Suppressor macrophage treated with lipopolysaccharide for 1 hour (primary cell): ENCODE data around the gene CRNN.

Source experiments
- DNase-seq, 3 donors: peaks; one replicate each; pipeline ENCODE4 v3.0.0-alpha.2; 2020 to 2022

Gene CRNN

DNA sequence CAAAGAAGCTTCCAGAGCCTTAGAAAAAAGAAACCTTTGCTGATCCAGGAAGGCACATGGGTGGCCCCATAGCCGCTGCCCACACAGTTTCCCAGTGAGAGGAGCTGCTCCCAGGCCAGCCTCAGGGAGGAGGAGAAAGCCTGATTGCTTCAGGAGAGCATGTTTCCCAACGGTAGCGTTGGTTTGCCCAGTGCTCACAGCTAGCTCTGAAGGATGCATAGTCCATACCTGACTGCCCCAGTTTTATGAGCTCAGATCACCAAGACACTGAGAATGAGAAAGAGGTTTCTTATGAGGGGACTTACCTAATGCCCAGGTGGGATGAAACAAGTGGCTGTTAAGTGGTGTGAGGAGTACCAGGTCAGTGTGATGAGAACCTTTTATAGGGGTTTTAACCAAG is at the start of gene CRNN:
Gene CRNN (minus strand): TSS at position 355 of the 400 bp plus-strand sequence. CDS start 2,030 bp downstream, outside the sequence.
- no peak for DNase-seq

DNA sequence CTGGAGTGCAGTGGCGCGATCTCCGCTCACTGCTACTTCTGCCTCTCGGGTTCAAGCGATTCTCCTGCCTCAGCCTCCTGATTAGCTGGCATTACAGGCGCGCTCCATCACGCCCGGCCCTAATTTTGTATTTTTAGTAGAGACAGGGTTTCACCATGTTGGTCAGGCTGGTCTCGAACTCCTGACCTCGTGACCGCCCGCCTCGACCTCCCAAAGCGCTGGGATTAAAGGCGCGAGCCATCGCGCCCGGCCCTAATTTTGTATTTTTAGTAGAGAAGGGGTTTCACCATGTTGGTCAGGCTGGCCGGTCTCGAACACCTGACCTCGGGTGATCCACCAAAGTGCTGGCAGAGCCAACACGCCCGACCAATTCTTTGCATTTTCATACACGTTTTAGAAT is 48.6 kb upstream of the CRNN start:
- DNase-seq = no peak

DNA sequence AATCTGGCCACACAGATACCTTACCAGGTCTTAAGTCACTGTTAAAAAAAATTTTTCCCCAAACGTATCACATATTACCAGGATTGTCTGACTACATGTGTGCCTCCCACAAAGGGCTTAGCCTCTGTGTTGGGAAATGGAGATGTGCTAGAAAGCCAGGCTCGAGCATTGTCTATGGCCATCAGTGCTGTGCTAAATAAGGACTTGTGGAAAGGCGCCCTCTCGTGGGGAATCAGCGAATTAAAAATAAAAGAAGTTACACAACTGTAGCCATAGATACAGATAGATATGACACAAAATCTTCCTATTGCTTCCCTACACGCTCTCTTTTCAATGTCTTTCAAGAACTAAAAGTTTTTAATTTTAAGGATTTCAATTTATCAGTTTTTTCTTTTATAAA is 47.5 kb upstream of the CRNN start:
- DNase-seq = peak; percentile 76 to 84 (median 80)

DNA sequence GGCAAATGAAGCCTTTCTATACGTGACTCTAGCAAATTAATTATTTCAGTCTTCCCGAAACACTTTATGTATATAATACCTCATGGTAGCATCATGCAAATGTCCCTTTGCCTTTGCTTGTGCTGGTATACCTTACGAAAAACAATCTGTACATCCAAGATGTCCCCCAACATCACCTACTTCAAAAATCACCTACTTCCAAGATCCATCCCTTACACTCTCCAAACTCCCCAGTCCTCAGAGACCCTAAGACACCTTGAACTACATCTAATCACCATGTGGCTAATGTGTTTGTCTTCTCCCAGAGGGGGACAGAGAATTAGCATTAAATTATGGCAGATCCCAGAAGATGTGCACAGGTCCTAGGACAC is 46.5 kb upstream of the CRNN start:
- DNase-seq = no peak

DNA sequence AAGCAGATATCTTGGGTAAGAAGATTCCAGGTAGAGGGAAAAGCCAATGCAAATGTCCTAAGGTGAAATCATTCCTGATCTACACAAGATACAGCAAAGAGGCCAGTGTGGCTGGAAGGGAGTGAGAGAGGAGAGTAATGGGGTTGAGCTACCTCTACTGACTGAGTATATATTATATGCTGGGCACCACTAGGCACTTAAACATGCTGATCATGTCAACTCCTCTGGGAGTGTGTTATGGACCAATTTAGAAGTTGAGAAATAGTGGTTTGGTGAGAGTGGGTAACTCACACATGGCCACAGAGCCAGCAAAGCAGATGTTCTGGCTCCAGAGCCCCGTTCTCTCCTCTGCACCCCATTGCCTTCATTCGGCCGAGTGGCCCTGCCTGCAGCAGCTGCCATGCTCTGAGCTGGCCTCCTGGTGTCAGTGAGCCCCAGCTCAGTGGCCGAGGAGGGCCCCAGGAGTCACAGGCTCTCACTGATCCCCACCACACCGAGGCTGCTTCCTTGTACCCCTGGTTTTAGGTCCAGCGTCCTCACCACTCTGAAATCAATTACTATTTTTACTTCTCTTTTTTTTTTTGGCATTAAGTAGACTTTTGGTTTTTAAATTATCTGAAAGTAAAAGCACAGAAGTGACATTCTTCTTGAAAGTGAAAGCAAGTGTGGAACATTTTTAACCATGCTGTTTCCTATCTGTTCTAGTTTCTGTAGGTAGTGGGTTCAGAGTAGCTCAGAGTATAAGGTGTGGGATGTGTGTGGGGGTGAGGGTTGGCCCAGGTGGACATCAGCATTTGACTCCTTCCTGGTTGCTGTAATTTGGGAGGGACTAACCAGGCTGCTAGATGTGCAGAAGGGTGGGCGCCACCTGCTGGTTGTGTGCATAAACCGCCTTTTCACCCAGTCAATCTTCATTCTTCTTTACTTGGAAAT is 45.8 kb upstream of the CRNN start:
- peak; percentile 64 to 82 (median 78) for DNase-seq

DNA sequence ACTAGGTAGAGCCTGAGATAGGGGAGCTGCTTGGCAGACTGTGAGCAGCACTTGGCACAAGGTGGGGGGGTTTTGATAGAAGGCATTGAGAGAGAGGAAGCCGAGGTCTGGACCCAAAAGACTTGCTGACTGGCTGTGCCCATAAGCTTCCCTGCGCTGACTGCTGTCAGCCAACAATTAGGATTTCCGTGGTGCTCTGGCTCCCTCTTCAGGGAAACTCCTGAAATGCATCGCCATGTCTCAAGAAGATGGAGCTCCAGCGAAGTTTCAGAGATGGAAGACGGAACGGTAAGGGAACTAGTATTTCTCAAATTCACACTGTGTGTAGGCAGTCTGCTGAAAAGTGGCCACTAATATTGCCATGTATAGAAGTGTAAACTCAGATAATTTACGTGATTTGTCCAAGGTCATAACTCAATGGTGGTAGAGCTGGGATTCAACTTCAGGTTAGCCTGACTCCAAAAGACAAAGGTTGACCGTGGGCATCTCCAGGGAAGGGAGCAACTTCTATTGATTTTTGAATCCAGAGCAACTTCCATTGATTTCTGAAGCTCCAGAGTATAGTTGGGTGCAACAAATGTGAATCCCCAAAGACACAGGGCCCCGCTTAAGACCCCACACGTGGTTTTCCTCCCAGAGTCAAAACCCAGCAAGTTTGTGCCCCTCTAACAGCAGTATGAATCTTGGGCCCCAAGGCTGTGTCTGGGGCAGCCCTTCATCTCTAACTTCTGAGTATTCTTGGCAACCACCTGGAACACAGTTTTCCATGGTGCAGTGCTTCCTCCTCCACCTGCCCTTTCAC is 44.5 kb upstream of the CRNN start:
- peak; percentile 85 to 90 (median 87) for DNase-seq

DNA sequence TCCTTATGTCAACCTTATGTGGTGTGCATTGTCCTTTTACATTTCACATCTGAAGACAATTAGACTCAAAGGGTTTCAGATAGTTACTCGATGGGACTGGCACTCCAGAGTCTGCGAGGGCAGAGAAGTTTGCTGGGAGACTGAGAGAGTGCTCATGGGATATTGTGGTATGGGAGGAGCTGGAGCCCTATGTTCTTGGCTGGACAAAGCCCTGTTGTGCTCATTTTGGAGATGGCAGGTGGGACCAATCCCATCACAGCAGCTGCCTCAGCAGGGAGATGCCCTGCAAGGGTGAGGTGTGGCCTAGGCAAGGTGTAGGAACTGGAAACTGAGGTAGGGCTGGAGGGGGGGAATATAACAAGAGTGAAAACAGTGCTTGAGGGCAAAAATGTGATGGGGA is 43.5 kb upstream of the CRNN start:
- no peak for DNase-seq

DNA sequence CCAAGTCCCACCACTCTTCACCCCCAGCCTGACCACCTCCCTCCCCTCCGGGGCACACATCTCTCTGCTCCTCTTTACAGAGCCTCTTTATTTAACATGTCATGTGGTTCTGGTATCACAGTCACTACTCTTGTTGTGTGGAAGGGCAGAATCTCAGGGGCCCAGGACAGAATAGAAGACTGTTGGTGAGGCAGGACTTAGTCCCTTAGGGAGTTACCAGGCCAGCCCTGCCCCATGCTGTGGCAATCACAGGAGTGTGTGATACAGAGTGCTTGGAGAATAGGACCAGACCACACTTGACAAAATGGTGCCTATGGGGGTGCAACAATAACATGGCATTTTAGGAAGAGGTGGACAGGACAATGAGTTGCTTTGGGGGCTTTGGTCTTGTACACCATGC is 43.0 kb upstream of the CRNN start:
- DNase-seq = no peak

DNA sequence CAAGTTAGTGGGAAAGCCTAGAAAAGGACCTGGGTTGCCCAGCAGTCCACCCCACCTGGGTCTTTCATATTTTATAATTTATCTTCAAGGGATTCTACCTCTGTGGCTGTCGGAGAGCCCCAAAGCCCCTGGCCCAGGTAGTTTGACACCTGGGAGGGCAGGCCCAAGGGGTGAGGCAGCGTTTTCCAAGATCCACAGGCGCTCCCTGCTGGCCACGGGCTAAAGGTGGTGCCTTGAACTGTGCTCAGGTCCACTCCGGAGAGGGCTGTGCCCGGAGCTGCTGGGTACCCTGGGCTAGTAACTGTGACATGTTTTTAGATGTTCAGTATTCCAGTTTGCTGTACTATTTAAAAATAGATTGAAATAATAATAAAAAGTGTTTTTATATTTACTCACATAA is 37.2 kb upstream of the CRNN start:
- no peak for DNase-seq

DNA sequence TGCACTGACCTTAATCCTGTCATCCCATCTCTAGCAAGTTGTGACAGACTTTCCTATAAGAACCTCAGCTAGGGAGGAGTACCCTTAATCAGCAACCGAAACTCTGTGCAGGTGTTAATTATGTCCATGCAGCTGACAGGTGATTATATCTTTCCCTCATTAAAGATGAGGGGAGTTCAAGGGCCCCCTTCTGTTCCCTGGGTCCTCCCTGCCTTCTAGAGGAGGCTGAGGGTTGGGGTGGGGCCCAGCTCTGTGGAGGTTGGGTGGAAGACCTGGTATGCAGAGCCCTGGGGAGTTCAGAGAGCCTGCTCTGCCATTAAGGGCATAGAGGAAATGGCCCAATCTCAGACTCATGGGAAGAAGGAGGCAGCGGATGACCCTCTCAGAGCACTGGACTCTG is 35.6 kb upstream of the CRNN start:
- no peak for DNase-seq

DNA sequence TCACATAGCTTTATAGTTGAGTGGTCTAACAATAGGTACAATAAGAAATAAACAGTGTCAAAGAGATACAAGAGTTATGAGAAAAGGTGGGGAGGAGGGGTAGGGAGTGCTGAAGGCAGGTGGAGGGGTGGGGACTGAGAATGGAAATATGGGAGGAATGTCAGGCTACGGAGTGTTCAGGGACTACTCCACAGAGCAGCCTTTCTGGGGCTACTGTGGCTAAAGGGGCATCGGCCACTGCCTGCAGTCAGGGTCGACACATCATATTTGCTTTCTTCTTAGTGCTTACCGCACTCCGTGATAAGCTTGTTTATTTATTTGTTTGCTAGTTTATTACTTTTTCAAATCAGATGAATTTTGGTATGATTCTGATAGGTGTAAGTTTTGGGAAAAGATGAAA is 34.4 kb upstream of the CRNN start:
- no peak for DNase-seq

DNA sequence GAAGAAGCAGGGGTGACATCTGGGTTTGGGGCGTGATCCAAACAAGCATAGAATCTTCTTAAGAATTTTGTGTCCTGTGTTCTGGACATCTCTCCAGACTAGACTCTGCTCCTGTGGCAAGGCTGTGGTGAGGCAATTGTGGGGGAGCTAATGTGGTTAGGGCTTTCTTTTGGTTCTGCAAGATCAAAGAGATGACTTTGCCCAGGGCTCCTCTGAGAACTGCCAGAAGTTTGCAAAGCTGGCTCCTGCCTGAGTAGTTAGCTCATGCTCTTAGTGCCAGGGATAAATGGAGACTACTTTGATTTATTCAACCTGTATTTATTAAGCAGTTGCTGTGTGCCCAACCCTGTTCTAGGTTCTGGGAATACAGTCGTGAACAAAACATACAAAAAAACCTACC is 34.0 kb upstream of the CRNN start:
- DNase-seq = no peak

DNA sequence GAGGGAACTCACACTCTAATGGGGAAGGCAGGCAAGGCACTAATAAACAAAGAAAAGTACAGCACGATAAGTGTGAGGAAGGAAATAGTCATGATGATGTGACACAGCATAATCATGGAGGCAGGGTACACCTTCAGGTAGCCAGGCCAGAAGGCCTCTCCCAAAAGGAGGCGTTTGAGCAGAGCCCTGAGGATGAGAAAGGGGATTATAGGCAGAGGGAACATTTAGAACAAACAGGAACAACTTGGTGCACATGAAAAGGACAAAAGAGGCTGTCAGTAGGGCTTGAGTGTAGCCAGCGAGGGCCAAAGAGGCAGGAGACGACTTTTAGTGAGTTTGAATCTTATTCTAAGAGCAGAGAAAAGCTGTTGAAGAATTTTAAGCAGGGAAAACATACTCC is 33.4 kb upstream of the CRNN start:
- DNase-seq = no peak

DNA sequence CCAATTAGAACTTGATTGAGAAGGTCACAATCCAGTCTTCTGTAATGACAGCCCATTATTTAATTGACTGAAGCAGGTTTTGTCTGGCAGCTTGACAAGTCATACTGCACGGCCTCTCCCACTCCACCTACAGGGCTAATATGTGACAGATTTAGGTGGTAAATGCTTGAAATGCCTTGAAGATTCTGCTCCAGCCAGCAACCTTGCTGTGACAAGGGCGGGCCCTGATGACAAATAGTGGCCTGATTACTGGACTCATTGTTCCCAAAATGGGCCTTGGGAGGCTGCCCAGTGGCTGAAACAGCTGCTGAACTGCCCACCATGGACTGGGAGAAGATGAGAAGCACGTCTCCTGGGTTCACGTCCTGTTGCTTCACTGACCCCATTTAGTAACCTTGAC is 30.0 kb upstream of the CRNN start:
- DNase-seq = no peak

DNA sequence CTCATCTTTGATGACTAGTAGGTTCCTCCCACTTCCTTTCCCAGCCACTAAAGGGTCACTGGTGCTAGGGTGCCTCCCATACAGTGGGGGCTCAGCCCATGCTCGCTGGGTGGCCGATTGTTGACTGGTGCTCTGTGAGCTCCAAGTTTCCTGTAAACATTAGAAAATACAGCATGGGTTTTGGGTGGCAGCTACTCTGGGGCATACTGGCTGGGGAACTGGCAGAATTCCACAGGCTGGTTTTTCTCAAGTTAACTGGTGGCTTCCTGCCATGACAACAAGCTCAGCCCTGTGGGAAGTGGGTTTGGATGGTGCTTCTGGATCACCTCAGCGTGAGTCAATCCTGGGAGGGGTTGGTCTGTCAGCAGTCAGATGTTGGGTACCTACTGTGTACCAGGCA is 28.7 kb upstream of the CRNN start:
- no peak for DNase-seq

DNA sequence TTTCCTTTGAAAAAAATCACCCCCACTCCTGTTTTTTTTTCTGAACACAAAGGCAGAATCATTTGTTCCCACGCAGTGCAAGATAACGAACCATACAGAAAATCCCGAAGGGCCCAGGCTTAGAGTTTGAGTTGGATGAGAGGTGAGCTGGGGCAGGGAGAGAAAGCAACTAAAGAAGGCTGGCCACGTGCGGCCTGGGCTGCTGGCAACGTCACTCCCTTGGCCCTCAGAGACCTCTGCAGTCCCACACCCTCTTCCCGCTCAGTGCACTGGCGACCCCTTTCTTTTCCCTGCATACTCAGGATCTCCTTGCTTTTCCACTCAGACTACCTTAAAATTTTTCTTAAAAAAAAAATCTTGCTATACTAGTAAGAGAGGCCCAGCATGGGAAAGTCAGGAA is 28.2 kb upstream of the CRNN start:
- no peak for DNase-seq

DNA sequence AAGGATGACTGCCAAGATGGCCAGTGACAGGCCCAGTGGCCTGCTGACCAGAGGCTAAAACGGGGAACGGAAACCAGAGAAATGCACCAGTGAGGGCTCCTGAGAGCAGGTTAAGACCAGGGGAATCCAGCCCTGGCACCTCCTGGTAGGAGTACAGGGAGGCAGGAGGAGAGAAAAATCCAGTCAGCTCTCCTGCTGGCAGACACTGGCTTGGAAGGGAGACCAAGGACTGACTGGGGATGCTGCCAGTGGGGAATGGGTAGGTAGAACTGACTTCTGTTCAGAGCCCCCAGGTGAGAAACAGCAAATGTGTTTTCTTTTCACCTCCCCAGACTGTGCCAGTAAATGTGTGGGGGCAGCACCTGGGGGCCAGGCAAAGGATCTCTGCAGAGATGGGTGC is 27.7 kb upstream of the CRNN start:
- no peak for DNase-seq

DNA sequence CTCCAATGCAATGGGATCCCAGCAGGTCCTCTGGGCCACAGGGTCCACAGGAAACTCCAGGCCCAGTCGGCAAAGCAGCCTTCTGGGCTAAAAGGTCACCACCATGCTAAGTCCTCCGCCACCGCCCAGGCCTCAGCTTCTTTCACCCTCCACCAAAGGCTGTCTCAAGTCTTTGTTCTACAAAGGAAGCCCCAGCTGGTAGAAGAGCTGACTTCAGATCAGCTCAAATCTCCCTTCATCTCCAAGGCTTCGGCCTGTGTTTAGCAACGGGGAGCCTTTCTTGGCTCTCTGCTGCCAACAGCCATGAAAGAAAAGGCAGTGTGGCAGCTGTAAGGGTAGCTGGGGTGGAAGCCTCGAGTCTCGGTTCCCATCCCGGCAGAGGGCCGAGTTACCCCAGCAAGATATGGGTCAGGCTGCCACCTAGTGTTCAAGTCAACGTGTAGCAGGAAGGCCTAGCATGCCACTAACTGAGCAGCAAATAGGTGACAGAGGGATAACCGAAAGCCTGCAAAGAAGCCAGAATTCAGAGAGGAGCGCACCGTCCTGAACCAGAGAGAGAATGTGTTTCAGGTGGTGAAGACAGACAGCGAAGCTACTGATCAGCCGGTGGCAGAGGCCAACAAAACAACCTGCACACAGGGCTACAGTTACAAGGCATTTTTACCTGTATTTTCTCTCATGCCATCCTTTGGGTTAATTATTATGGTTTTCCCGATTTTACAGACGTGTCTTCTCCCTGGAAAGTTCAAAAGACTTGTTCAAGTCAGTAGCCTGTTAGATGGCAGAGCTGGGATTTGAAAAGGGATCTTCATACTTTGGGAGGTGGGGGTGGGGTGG is 26.8 kb upstream of the CRNN start:
- peak; percentile 71 to 83 (median 81) for DNase-seq

DNA sequence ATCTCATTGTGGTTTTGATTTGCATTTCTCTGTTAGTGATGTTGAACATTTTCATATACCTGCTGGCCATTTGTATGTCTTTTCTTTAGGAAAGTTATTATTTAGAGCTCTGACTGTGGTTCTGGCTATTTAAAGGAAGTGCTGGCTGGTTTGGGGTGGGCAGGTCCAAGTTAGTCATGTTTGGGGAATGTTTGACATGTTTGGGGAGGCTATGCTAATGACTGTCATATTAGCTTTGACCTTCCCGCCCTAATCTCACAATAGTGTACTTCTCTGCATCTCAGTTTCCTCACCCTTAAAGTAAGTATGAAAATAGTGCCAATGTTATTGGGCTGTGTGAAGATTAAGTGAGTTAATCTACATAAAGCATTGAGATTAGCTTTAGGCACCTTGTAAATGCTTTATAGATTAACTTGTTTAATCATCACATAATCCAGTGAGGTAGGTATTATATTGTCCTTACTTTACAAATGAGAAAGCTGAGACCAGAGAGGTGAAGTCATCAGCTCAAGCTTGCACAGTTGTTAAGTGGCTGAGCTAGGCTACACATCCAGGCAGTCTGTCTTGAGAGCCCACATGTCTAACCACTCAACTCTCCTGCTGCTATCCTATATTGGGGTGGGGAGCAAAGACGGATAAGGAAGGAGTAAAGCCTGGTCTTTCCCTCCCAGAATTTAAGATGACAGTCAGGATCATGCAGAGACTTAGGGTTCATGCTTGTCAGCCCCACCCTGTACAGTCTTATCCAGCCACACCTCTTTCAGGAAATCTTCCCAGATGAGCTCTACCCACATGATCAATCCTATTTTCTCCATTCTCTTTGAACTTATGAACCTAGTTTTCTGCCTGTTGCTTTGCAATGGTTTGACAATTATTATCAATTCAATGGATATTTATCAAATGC is 22.8 kb upstream of the CRNN start:
- peak in 1 of 3 donors; percentile 9 for DNase-seq

DNA sequence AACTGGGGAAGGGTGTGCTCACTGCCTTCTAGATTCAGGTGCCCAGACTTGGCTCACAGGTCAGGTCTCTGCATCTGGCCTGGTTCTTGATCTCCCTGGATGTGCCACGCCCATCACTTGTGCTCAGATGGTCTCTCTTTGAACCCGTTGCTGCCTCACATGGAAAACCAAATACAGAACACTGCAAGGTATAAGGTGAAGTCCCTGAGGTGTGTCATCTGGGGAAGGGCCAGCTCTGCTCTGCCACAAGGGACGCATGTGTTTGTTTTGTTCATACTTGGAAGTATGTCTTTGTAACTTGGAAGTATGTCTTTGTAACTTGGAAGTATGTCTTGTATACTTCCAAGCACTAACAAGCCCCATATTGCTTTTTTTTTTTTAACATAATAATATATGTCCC is 13.4 kb upstream of the CRNN start:
- no peak for DNase-seq

DNA sequence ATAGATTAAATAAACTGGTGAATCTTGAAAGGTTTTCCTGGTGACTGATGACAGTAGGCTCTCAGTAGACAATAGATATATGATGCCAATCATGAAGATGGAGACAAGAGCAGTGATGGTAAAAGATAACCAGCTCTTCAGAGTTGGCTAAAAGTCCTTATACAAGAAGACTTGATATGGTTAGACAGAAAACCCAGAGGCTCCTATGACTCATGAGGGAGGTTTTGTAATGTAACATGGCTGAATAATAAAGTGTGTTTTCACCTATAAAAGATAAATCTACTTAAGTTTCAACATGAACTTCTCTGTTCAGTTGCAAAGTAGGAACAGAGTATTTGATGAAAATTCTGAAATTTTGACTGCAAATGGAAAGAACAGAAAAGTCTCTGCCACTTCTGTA is 12.7 kb upstream of the CRNN start:
- no peak for DNase-seq

DNA sequence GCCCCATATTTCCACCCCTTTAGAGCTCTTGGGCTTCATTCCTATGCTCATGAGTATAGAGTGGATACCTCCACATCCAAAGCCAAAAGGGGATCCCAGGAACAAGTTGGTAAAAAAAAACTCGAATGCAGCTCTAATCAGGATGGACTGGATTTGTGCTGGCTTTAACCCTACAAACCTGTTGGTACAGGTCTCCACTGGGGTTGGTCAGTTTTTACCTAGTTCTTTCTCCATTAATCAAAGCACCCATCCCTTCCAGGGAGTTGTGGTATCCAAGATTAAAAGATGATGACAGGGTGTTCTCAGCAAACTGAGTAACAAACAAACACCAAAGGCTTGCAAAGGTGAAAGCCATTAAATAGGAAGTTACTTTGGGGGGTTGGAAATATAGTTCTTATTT is 5.9 kb upstream of the CRNN start:
- DNase-seq = no peak
